Activated CD8-positive, alpha-beta memory T cell treated with anti-CD3 and anti-CD28 coated beads for 48 hours (primary cell): ENCODE results near the gene GMDS.

Experiments used
- DNase-seq, 3 experiments: peaks; one replicate each; pipeline ENCODE4 v3.0.0-alpha.2; 2020; ENCODE audit warnings: low read depth in 2 of 3, low spot score in 2 of 3

Gene GMDS

GRCh38 chr6:1842334-1842733, 403.1 kb downstream of the GMDS start:
- DNase-seq: no peak

- DNase-seq: no peak
Observed at GRCh38 chr6:1841136-1841535, 404.3 kb downstream of the GMDS start.

DNA sequence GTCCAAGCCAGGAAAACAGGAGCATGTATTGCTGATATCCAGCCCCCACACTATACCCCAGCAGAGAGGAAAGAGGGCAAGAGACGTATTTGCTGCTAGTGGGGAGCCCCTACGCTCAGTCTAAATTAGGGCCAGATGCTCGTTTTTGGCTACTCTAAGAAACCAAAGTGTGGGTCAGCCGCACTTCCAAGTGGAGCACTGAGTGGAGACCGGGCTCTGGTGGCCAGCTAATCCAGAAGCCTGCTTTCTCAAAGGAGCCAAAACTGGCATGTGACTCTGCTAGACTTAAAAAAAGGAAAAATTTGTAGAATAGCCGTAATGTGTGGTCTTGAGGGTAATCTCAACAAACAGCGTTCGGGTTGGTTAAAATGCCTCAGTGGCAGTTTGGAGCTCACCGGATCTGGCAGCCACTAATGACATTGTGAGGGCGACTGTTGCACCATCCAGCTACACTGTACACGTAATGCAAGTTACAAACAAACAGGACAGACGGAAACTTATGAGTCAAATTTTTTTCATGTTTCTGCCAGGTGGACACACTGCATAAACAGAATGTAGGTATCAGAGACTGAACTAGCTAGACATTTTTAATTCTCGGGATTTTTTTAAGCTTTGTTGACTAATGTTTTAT, 404.8 kb downstream of the GMDS start:
- no peak for DNase-seq

- DNase-seq: no peak
Observed at GRCh38 chr6:1839361-1839760, 406.0 kb downstream of the GMDS start.

GRCh38 chr6:1838604-1839213, 406.7 kb downstream of the GMDS start:
- no peak for DNase-seq

- no peak for DNase-seq
Observed at GRCh38 chr6:1837826-1838225, 407.6 kb downstream of the GMDS start.

DNA sequence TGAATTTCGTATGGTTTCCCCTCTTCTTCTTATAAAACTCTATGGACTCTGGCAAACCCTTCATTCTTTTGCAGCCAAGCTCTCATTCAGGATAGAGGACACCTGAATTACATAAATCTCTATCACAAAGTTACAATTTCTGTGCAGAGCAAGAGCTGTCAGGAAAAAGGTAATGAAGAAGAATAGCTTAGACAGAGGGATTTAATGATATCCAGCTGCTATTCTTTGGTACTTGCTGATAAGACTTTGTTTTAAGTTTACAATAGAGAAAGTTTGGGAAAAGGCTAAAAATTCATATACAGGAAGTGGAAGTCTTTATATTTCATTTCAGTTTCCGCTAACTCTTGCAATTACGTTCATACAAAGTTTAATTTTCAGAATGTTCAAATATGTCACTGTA, 408.7 kb downstream of the GMDS start:
- no peak for DNase-seq

GRCh38 chr6:1834646-1835516, 410.5 kb downstream of the GMDS start:
- DNase-seq: no peak

DNA sequence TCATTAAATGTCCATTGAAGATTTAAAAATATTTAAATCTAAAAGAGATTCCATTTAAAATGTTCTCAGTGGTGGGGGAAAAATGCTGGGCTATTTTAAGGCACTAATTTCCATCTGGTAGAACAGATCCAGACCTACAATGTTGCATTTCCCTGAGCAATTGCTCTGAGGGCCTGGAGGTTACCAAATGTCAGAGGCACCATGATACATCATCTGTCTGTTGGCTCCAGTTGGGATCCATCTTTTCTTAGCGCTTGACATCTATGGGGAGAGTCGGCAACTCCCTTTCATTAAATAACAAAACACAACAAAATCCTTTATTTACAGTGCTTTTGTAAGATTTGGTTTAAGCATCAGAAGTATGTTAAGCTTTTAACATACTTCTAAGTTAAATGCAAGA, 411.2 kb downstream of the GMDS start:
- no peak for DNase-seq

- DNase-seq: no peak
Observed at GRCh38 chr6:1832844-1833787, 412.3 kb downstream of the GMDS start.

DNA sequence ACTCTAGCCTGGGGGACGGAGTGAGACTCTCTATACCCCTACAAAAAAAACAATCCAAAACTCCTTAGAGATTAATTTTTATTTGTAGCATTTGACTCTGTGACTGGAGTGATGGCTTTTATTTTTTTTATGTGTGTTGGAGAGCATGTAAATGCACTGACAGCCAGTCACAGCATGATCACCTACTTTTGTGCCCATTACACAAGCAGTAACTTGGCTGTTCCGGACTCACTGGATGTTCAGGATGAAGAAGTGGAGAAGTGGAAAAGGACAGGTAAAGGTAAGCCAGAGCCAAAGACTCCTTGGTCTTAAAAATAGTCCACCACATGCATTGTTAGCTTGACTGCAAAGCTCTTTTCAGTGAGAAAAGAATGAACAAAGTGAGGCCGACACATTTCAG, 413.0 kb downstream of the GMDS start:
- no peak for DNase-seq

GRCh38 chr6:1827984-1828793, 417.2 kb downstream of the GMDS start:
- no peak for DNase-seq

DNA sequence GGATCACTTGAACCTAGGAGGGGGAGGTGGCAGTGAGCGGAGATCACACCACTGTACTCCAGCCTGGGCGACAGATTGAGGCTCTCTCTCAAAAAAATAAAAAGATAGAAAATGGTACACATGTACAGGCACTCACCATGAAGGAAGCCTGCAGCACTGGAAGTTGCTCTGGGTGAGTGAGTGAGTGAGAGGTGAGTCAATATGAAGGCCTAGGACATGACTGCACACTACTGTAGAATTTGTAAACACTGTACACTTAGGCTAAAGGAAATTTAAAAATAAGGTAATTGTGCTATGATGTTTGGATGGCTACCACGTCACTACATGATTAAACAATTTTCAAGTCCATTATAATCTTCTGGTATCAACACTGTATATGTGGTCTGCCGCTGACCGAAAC, 419.5 kb downstream of the GMDS start:
- DNase-seq: no peak

DNA sequence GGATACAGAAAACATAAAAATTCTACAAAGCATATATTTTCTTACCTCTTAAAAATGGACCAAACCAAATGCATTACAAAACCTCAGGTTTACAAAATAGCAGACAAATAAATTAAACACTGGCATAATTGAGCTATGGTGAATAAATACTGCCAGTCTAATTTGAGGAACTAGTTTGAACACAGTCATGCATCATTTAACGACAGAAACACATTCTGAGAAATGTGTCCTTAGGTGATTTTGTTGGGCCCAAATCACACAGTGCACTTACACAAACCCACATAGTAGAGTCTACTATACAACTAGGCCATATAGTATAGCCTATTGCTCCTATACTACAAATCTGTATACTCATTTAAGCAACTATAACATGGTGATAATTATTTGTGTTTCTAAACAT, 420.1 kb downstream of the GMDS start:
- no peak for DNase-seq

DNA sequence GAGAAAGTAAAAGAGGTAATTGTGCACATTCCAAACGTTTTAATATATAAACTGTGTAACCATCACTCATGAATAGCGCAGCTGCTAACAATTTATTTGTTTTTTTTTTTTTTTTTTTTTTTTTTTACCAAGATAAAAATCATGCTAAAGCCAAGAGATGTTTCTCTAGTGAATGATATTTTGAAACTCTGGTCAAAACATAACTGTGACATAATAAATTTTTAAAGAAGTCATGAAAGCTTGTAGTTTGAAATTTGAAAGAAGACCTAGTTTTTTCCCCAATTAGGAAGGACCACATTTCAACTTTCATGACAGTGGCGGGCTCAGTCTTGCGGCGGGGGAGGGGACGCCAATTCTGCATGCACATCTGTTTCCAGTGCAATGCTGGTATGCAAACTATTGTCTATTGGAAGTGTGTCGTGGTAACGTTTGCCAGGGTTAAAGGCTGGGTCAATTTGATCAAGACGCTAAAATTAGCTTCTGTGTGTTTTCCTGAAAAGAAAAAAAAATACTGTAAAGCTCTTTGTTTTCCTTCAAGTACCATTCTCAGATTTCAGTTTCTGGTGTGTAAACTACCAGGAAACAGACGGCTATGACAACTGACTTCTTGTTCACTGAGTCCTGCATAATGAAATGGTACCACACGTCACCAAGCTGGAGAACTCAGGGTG, 423.8 kb downstream of the GMDS start:
- DNase-seq: no peak

GRCh38 chr6:1821164-1821512, 424.3 kb downstream of the GMDS start:
- DNase-seq: no peak

GRCh38 chr6:1820714-1821113, 424.7 kb downstream of the GMDS start:
- DNase-seq: no peak

DNA sequence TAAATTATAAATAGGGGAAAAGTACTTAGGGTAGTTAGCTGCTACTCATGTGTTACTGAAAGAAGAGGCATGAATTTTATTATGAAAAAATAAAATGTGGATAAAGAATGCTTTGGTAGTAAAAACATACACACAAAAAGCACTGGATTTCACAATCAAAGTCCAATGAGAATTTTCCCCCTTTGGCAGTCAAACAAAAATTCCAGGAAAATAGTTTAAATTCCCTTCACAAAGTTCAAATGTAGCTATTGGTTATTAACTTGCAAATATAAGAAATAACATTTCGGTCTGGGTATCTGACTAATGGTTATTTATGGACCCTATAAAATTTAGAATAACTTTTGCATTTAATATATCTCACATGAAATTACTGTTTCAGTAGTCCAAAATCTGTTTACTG, 425.2 kb downstream of the GMDS start:
- DNase-seq: no peak

DNA sequence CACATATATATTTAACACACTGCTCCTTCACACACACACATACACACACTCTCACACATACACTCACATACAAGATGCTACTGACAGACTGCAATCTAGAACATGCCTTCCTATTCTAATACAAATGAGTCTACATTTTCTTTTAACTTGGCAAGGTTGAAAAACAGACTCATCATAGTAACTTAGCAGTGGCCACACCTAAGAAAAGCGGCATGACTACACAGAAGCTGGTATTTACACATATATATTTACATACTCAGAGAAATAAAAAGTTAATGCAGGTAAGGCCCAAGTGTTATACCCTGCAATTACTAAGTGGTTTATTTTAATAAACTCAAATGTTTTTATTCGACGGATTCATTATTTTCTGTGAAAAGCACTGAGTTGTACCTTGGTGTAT, 426.4 kb downstream of the GMDS start:
- no peak for DNase-seq
